Neural cell (in vitro differentiated cells): ENCODE results near the gene ATP2B1.

Experiments used
- EP300 ChIP-seq: fragments of 450-650 bp; conservative IDR thresholded peaks from 2 replicates; pipeline ENCODE4 v1.6.1; 2014; ENCODE audit warnings: antibody characterized with exemption, mild to moderate bottlenecking, moderate library complexity; ENCODE audit not compliant: poor library complexity, severe bottlenecking
- POLR2AphosphoS5 ChIP-seq: IDR thresholded peaks from 2 replicates; pipeline ENCODE4 v1.6.1; 2012
- TF ChIP-seq, protein P1 (sequence below): fragments of 450-650 bp; IDR thresholded peaks from 2 replicates; pipeline ENCODE4 v1.5.1; 2014; ENCODE audit warnings: antibody characterized with exemption, mild to moderate bottlenecking, moderate library complexity; ENCODE audit not compliant: poor library complexity, severe bottlenecking

DNA sequence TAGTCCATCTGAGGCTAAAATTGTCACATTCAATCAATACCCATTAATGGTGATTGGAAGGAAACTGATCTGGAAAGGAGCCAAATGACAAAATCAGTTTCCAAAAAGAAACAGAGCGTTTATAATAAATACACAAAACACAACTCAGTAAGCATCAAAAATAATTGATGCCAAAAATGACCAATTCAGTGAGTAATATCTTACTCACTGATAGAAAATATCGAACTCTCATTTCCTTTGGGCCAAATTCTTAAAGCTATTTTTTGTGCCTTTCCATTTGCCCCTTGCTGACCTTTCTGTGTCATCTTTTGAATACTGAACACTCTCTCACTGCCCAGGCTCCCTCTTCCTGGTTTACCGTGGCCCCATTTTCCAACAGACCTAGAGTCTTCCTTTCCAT, 22.5 kb upstream of the ATP2B1 start:
- TF ChIP-seq, protein P1, sequence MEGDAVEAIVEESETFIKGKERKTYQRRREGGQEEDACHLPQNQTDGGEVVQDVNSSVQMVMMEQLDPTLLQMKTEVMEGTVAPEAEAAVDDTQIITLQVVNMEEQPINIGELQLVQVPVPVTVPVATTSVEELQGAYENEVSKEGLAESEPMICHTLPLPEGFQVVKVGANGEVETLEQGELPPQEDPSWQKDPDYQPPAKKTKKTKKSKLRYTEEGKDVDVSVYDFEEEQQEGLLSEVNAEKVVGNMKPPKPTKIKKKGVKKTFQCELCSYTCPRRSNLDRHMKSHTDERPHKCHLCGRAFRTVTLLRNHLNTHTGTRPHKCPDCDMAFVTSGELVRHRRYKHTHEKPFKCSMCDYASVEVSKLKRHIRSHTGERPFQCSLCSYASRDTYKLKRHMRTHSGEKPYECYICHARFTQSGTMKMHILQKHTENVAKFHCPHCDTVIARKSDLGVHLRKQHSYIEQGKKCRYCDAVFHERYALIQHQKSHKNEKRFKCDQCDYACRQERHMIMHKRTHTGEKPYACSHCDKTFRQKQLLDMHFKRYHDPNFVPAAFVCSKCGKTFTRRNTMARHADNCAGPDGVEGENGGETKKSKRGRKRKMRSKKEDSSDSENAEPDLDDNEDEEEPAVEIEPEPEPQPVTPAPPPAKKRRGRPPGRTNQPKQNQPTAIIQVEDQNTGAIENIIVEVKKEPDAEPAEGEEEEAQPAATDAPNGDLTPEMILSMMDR = no peak
- TF ChIP-seq EP300 (no peak), POLR2AphosphoS5 (no peak)
